C4-2B (cell line): ENCODE measurements around the gene EHBP1L1.

Source experiments
- CTCF ChIP-seq: fragments of 450-650 bp; conservative IDR thresholded peaks from 2 replicates; pipeline ENCODE4 v1.5.1; 2017; ENCODE audit warnings: mild to moderate bottlenecking
- ZFX ChIP-seq: fragments of 450-650 bp; IDR thresholded peaks from 2 replicates; pipeline ENCODE4 v1.6.1; 2017

- TF ChIP-seq CTCF, result no peak
- no peak for TF ChIP-seq ZFX
Measured at GRCh38 chr11:65599216-65599954, 23.5 kb downstream of the EHBP1L1 start.
